GM04504 (cell line): ENCODE data around the gene VPREB3.

ENCODE experiments used
- DNase-seq: peaks from one replicate; pipeline ENCODE4 v3.0.0-alpha.2; 2012; ENCODE audit warnings: low read depth

The VPREB3 gene

DNA sequence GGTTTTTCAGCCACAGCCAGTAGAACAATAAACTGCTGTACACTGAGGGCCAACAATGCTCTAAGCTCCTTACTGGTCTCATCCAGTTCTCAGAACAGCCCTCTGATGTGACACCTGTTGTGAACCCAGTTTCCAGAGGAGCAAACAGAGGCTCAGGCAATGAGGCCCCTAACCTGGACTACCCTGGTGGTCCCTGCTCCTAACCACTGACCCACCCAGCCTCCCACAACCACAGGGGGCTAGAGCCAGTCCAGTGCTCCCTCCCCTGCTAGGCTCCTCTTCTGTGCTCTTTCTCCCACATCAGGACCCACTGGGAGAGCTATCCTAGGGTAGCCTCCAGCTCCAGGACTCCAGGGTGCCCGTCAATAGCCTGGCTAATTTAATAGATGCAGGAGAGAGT is 28.5 kb upstream of the VPREB3 start:
- DNase-seq, result no peak

DNA sequence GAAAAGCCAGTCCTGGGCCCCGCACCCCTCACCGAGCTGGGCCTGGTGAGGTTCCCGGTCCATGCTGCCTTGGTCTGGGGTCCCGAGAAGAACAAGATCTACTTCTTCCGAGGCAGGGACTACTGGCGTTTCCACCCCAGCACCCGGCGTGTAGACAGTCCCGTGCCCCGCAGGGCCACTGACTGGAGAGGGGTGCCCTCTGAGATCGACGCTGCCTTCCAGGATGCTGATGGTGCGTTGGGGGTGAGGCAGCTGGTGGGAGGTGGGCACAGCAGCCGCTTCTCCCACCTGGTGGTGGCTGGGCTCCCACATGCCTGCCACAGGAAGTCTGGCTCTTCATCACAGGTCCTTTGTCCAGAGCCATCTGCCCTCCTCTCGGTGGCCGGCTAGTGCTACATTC is 28.0 kb upstream of the VPREB3 start:
- no peak for DNase-seq

DNA sequence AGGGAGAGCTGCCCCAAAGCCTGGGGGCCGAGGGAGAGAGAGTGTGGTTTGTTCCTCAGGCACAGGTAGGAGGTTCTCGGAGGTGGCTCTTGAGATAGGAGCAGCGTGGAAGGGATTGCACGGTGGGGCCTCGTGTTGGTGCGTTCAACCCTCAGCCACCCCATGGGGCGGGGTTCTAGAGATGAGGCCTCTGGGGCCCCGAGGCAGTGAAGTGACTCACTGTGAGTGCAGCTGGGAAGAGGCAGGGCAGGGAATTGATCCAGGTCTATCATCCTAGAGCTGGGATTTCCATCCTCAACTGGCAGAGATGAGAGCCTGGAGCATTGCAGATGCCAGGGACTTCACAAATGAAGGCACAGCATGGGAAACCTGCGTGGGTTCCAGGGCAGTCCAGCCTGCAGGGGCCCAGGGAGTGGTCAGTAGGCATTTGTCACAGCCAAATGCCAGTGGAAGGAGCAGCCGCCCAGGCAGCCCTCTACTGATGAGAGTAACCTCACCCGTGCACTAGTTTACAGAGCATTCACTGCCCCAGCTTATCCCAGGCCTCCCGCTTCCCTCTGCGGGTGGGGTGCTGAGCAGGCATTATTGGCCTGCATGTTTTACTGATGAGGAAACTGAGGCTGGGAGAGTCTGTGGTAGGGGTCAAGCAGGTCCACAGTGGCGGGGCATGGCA is 27.4 kb upstream of the VPREB3 start:
- peak; percentile 74 for DNase-seq

DNA sequence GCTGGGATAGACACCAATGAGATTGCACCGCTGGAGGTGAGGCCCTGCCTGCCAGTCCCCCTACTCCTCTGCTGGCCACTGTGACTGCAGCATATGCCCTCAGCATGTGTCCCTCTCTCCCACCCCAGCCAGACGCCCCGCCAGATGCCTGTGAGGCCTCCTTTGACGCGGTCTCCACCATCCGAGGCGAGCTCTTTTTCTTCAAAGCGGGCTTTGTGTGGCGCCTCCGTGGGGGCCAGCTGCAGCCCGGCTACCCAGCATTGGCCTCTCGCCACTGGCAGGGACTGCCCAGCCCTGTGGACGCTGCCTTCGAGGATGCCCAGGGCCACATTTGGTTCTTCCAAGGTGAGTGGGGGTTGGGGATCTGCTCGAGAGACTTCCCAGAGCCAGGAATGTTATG is 26.8 kb upstream of the VPREB3 start:
- DNase-seq, result no peak

DNA sequence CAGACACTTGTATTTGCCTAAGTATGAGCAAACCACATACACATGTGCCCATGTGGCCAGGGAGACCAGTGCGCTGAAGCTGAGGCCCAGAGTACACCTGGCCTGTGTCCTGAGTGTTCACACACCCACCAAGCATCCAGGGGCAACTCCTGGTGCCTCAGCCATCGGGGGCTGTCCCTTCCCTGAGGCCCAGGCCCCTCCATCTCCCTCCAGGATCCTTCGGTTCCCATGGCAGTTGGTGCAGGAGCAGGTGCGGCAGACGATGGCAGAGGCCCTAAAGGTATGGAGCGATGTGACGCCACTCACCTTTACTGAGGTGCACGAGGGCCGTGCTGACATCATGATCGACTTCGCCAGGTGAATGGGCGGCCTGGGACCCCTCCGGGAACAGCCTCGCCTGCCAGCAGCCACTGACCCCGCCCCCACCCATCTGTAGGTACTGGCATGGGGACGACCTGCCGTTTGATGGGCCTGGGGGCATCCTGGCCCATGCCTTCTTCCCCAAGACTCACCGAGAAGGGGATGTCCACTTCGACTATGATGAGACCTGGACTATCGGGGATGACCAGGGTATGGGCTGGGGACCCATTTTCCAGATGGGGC is 26.0 kb upstream of the VPREB3 start:
- no peak for DNase-seq

DNA sequence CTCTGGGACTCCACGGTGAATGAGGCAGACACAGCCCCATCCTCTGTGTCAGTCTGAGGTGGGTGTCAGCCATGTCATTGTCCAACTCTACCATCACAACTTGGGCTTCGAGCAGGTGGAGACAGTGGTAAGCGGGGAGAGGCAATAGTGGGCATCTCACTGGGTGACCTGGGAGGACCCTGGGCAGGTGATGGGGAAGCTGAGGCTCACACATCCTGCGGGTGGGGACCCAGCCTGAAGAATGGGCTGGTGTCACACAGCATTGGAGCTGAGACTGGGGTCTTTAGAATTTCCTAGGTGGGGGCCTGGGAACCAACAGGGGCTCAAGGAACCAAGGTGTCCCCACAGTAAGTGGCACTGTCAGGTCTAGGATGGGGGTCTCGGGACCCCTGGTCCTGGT is 25.5 kb upstream of the VPREB3 start:
- DNase-seq, result no peak

DNA sequence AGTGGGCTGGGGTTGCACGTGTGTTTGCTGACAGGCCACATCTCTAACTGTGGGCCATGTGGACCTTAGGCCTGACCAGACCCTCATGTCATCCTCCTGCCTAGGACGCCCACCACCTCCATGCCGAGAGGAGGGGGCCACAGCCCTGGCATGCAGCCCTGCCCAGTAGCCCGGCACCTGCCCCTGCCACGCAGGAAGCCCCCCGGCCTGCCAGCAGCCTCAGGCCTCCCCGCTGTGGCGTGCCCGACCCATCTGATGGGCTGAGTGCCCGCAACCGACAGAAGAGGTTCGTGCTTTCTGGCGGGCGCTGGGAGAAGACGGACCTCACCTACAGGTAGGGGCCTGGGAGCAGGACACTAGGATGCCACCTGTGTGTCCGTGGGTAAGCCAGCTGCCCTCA is 24.9 kb upstream of the VPREB3 start:
- no peak for DNase-seq

DNA sequence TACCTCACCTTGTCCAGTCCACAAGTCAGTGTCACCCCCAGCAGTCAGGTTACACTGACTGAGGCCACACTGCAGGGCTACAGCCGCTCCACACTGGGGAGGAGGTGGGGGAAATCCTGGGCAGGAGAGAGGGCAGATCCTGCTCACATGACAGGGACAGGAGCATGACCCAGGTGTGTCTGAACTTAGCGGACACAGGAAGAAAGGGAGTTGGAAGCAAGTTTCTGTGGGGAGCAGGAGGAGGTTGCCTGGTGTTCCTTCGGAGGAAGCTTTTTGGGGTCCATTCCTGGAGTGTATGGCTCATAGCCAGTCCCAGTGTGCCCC is 24.3 kb upstream of the VPREB3 start:
- no peak for DNase-seq

DNA sequence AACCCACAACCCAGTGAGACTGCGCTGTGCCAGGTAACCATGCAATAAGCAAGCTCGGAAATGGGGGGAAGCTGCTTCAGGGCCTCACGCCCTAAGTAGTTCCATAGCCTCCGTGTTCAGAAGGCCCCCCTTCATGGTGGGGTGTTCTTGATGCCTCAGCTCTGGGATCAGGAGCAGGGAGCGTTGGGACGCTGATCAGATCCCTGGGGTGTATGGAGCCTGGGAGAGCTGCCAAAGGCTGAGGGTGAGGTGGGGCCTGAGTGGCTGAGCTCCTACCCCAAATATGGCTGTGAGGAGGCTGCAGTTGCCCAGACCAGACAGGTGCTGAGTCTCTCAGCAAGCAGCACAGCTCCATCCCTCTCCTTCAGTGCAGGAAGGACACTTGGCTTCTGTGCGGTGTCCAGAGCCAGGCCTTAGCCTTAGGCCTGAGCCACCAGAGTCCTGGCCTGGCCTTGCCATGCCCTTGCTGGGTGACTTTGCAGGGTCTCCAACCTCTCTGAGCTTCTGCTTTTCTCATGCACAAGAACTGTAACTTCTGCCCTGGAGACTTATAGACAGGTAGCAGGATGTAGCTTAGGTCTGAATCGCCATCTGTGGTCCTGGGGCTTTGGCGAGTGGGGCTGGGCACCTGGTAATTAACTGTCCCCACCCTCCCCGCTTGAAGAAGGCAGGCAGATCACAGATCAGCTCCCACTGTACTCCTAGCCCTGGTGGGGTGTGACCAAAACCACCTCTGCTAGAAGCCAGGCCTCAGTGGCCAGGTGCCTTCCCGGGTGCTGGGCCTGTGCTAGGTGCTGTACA is 23.8 kb upstream of the VPREB3 start:
- DNase-seq, result no peak

DNA sequence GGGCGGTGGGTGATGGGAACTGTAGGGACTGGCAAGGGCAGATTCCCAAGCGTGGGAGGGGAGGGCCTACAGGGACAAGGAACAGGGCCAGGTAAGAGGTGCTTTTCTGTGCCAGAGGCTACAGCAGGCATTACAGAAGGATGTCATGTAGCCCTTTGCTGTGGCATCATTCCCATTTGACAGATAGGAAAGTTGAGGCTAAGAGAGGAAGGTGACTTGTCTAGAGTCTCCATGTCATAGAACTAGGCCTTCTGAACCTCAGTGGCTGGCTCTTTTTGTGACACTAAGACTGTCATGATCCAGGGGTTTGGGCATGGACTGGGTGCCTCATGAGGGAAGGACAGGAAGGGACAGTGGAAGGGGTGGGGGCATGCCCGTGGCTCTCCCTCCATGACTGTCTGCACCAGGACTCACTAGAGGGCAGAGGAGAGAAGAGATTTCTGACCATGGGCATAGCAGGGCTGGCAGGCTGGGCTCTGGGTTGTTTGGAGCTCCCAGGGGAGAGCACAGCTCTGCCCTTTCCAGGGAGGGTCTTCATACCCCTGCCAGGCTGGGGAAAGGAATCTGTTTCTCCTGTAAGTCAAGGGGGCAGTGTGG is 21.7 kb upstream of the VPREB3 start:
- no peak for DNase-seq

DNA sequence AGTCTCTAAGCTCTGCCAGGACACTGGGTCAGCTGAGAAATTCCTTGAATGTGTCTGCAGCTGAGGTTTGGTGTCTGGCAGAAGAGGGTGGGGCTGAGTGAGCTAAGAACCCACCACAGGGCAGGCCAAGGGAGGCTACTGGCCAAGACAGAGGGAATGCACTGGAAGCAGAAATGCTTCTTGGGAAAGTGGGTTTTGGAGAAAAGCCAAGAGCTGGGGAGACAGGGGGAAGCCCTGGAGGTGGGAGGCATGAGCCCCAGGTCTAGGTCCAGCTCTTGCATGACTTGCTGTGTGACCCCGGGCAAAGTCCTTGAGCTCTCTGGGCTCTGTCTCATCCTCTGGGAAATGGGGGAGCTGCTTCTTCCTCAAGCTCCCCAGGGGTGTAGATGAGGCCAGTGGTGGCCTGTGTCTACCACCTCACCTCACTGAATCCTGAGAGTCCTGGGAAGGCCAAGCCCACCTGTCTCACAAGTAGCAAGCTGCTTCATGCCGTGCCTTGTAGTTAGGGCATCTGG is 20.8 kb upstream of the VPREB3 start:
- no peak for DNase-seq

DNA sequence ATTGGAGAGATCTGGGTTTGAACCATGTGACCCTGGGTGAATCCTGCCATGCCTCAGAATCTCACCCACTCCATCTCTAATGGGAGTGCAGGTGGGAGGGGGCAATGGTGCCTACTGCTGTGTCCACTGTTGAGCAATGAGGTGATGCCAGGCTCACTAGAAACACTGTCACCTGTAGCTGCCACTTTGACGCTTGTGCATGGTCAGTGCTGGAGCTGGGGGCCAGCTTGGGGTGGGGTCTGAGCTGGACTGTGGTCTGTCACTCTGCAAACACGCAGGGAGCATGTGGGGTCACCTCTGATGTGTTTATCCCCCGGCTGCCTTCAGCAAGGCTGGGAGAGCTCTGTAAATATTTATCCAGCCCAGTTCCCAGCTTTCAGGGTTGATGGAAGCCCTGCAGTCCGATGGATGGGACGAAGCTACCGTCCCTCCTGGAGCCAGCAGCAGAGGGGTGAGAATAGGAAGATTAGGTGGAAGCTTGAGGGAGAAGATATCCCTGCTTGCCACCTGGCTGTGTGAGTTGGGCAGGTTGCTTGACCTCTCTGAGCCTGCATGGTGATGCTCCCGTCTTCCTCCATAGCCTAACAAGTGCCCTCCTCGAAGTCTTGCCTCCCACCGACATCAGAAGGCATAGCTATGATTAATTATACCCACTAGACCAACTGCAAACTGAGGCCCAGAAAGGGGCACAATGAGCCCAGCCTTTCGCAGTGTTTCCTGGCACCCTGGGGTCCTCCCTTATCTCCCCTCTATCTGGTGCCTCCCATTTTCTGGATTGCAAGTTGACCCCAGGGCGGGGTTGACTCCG is 20.1 kb upstream of the VPREB3 start:
- no peak for DNase-seq

DNA sequence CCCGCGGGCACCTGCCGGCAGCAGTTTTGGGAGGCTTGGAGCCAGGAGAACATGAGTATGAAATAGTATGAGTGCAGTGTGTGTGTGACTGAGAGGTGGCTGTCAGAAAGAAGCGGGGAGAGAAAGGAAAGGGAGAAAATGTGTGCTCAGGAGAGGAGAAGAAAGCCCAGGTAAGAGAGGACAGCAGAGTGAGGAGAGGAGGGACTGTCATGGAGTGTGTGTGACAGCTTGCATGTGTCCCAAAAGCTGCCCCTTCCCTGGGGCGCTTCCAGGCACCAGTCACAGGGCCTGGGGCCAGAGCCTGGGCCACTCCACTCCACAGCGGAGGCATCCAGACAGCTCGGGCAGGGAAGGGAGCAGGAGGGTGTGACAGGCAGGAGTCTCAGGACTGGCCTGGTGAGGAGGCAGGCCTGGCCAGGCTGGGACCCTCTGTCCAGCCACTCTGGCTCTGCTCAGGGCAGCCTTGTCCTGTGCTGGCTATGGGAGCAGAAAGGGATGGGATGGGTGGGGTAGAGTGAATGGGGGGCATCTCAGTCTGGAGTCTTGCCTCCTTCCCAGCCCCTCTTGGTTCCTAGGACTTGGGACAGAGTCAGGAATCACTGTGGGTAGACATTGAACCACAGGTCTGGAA is 19.4 kb upstream of the VPREB3 start:
- no peak for DNase-seq

DNA sequence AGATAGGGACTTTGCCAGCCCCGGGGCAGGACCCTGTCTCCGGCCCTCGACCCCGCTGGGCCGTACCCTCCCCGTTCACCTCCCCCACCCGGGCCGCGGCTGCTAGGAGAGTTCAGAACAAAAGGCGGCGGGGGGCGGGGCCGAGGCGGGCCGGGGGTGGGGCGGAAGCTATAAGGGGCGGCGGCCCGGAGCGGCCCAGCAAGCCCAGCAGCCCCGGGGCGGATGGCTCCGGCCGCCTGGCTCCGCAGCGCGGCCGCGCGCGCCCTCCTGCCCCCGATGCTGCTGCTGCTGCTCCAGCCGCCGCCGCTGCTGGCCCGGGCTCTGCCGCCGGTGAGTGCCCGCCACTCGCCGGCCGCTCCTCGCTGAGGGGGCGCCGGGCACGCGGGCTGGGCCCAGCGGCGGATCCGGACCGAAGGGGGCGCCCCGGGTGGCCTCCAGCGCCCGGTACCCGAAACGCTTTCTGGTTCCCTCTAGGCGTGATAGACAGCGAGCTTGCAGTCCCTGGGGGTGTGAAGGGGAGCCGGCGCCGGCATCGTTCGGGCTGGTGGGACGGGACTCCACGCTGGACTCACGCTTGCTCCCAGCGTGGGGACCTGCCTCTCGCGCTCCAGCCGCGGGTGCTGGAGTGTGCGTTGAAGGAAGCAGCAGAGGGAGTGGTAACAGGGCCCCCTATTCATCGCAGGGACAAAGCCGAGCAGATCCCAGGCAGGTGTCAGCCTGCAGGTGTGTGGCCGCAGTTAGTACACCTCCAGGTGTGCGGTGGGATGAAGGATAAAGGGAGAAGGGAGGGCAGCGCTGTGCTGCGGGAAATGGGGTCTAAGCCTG is 18.6 kb upstream of the VPREB3 start, which contains the start of gene MMP11:
TSS of gene MMP11 (plus strand) at position 201 of the 825 bp plus-strand sequence. CDS start at position 223, 22 bp downstream.
- DNase-seq, result no peak

DNA sequence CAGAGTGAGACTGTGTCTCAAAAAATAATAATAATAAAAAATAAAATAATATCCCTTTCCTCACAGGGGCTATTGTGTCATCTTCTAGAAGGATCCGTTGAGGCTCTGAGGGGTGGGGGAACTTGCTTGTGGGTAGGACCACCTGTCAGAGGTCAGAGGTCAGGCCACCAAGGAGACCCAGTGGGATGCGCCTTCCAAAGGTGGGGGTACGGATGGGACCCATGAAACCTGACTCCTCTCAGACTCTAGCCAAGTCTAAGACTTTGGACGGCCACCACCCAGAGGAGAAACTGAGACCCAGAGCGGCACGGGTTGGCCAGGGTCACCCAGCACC is 18.1 kb upstream of the VPREB3 start:
- no peak for DNase-seq

DNA sequence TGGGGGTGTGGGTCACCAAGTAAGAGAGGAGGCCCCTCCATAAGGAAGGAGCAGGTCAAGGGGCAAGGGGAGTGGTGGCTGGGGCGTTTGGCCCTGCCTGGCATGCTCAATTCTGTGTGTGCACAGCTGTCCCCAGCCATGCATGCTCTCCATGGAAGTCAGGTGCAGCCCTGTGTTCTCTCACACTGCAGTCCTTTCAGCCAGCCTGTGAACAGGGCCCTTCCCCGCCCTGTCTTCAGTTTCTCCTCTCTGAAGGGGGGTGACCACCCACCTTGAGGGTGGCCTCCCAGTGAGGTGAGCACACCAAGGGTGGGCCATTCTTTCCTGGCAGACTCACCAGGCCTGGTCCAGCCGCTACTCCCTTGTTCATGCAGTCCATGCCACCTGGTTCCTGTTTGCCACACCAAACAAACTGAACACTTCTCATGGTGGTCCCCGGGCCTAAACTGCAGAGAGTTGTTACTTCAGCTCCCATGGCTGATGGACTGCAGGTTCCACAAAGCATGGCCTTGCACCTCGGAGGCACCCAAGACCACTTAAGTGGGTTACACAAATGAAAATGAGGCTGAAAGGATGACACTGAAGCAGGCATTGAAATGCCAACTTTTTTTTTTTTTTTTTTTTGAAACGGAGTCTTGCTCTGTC is 15.2 kb upstream of the VPREB3 start:
- no peak for DNase-seq

DNA sequence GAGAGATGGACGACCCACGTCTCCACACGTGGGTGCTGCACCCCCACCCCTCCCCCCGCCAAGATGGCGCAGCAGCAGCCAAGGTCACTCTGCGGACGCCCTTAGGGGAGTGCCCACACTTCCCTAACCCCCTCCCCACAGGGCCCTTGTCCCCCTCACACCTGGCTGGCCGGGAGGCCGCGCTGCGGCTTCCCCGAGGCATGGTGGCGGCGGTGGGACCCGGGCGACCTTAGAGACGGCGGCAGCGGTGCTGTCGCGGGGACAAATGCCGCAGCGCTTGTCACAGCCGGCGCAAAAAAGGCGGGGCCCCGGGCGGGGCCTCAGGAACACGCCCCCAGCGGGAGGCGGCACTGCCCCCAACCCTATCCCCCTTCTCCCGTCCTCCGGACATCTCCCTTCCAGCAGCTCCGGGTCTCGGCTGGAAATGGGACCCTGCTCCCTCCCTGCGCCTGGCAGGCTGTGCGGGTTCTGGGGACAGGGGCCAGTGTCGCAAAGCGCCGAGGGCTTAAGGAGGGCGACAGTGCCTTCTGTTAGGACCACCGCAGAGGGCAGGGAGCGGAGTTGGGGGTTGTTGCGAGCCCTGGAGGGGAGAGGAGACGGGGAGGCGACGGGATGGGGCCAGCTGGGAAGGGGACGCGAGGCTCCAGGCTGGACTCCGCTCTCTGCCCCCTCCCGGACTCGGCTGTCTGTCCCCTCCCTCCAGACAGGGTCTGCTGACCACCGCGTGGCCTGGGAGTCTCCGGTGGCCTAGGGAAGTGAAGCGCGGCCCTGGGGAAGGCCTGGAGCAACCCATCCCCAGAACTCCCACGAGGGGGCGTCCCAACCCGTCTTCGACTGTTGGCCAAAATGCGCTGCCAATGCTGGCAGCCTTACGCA is 13.7 kb upstream of the VPREB3 start, which contains the start of gene CHCHD10:
TSS of gene CHCHD10 (minus strand) at position 300 of the 876 bp plus-strand sequence. CDS start at position 202, 98 bp downstream.
- DNase-seq, result peak; percentile 47

DNA sequence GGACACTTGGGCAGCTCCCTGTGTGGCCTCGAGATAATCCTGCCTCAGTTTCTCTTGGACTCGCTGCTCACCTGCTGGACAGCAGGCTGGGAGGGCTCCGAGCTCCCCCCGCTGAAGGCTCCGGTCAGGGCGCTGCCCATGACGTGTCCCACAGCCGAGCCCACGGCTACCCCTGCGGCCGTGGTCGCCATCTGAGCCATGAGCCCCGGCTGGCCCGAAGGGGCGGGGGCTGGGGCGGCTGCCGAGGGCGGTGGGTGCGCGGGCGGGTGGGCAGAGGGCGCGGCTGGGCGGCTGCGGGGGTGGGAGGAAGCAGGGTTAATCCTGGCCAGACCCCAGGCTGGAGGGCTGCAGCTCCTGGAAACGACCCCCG is 13.1 kb upstream of the VPREB3 start:
- no peak for DNase-seq
